ENCODE data around the gene ATP5PO. TPM values are rescaled to one million over a fixed set of nuclear protein-coding genes. Genes with fewer than 3 reads are reported as not detected.

ATP5PO gene
- total RNA-seq, 1 experiment from 2014 or later = 386 TPM

DNA sequence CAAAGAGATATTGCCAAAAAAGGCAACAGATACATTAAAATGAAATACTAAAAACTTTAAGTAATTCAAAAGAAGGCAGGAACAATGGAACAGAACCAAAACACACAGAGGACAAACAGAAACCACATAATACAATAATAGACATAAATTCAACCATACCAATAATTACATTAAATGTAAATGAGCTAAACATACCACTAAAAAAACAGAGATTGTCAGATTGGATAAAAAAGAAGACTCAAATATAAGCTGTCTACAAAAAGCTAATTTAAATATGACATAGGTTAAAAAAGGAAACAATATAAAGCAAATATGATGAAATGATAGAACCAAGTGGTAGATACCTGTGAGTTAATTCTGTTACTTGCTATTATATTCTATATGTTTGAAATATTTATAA lies 44.1 kb upstream of the ATP5PO start:
- H3K27ac ChIP-seq (ENCODE audit: low read length) = no peak overlapping the region
- H3K27me3 ChIP-seq (ENCODE audit: low read length) = no peaks in the 10 kb centered on the region
- no peak overlapping the region for H3K4me3 ChIP-seq (ENCODE audit: low read length)
- H3K9me2 ChIP-seq (replicated peaks; ENCODE audit: low read length) = no peaks in the 10 kb centered on the region
- BruUV-seq (replicated peaks) = no TSS peak
- DNase-seq = no peak
- H2AFZ ChIP-seq (ENCODE audit: low read length) = no peak overlapping the region
- intact Hi-C loops (cut with micrococcal nuclease) = no loop called here
- no peaks in the 10 kb centered on the region for H4K20me1 ChIP-seq (ENCODE audit: low read length)
- TF ChIP-seq CTCF (conservative IDR thresholded peaks at IDR 0.05; ENCODE audit: low read depth, low read length) (no peak), EZH2 (IDR thresholded peaks at IDR 0.05; ENCODE audit: low read length, unreplicated experiment) (no peak), EZH2phosphoT487 (IDR thresholded peaks at IDR 0.05; ENCODE audit: borderline replicate concordance, low read length) (no peak)
- no peaks in the 10 kb centered on the region for H3F3A ChIP-seq (ENCODE audit: low read length, unreplicated experiment)
- no peak overlapping the region for H3K4me2 ChIP-seq (ENCODE audit: low read length)
- ChIA-PET POLR2A (ENCODE audit: unreplicated experiment) (no interaction called here), CTCF (no interaction called here)
- H3K4me1 ChIP-seq (ENCODE audit: insufficient read depth, low read length) = no peaks in the 10 kb centered on the region
- no peak for ATAC-seq
- no peaks in the 10 kb centered on the region for H3K79me2 ChIP-seq (ENCODE audit: low read length)
- peaks cover 5% of the 10 kb centered on the region; the same call in 1 of the 2 replicates for H3K36me3 ChIP-seq (ENCODE audit: low read depth, low read length)
- no peak overlapping the region for H3K9ac ChIP-seq (ENCODE audit: low read length)
- H3K9me3 ChIP-seq (ENCODE audit: low read length) = peaks cover 6% of the 10 kb centered on the region

- H3F3A ChIP-seq (ENCODE audit: low read length, unreplicated experiment) = no peaks in the 10 kb centered on the region
- BruUV-seq (replicated peaks) = no TSS peak
- ATAC-seq (no peak), DNase-seq (no peak)
- H3K27me3 ChIP-seq (ENCODE audit: low read length) = no peaks in the 10 kb centered on the region
- H3K9me2 ChIP-seq (replicated peaks; ENCODE audit: low read length) = no peaks in the 10 kb centered on the region
- ChIA-PET POLR2A (ENCODE audit: unreplicated experiment) (no interaction called here), CTCF (no interaction called here)
- H3K4me1 ChIP-seq (ENCODE audit: insufficient read depth, low read length) = no peaks in the 10 kb centered on the region
- no peaks in the 10 kb centered on the region for H3K79me2 ChIP-seq (ENCODE audit: low read length)
- no peak for TF ChIP-seq EZH2phosphoT487 (IDR thresholded peaks at IDR 0.05; ENCODE audit: borderline replicate concordance, low read length)
- TF ChIP-seq EZH2 (IDR thresholded peaks at IDR 0.05; ENCODE audit: low read length, unreplicated experiment) = no peak
- no peak for TF ChIP-seq CTCF (conservative IDR thresholded peaks at IDR 0.05; ENCODE audit: low read depth, low read length)
- H3K9ac ChIP-seq (ENCODE audit: low read length) = no peak overlapping the region
- H3K9me3 ChIP-seq (ENCODE audit: low read length) = peaks cover 3% of the 10 kb centered on the region
- no peak overlapping the region for H3K4me2 ChIP-seq (ENCODE audit: low read length)
- H3K36me3 ChIP-seq (ENCODE audit: low read depth, low read length) = peaks cover 1% of the 10 kb centered on the region; the same call in 1 of the 2 replicates
- no peaks in the 10 kb centered on the region for H4K20me1 ChIP-seq (ENCODE audit: low read length)
- H3K4me3 ChIP-seq (ENCODE audit: low read length) = no peak overlapping the region
- H3K27ac ChIP-seq (ENCODE audit: low read length) = no peak overlapping the region
- no peak overlapping the region for H2AFZ ChIP-seq (ENCODE audit: low read length)
- intact Hi-C loops (cut with micrococcal nuclease) = no loop called here
These were observed 38.8 kb upstream of the ATP5PO start for GRCh38 chr21:33954395-33954794.

- no peak overlapping the region for H3K4me2 ChIP-seq (ENCODE audit: low read length)
- no peak overlapping the region for H2AFZ ChIP-seq (ENCODE audit: low read length)
- H3K4me3 ChIP-seq (ENCODE audit: low read length) = no peak overlapping the region
- ATAC-seq = no peak
- H3K27me3 ChIP-seq (ENCODE audit: low read length) = no peaks in the 10 kb centered on the region
- no peaks in the 10 kb centered on the region for H3K9me2 ChIP-seq (replicated peaks; ENCODE audit: low read length)
- no TSS peak for BruUV-seq (replicated peaks)
- H3K4me1 ChIP-seq (ENCODE audit: insufficient read depth, low read length) = peaks cover 21% of the 10 kb centered on the region
- no peak overlapping the region for H3K9ac ChIP-seq (ENCODE audit: low read length)
- ChIA-PET CTCF (no interaction called here), POLR2A (ENCODE audit: unreplicated experiment) (no interaction called here)
- H3K36me3 ChIP-seq (ENCODE audit: low read depth, low read length) = no peaks in the 10 kb centered on the region
- H3K79me2 ChIP-seq (ENCODE audit: low read length) = no peaks in the 10 kb centered on the region
- intact Hi-C loops (cut with micrococcal nuclease) = no loop called here
- H3K27ac ChIP-seq (ENCODE audit: low read length) = no peak overlapping the region
- no peaks in the 10 kb centered on the region for H4K20me1 ChIP-seq (ENCODE audit: low read length)
- TF ChIP-seq CTCF (conservative IDR thresholded peaks at IDR 0.05; ENCODE audit: low read depth, low read length) (no peak), EZH2phosphoT487 (IDR thresholded peaks at IDR 0.05; ENCODE audit: borderline replicate concordance, low read length) (no peak), EZH2 (IDR thresholded peaks at IDR 0.05; ENCODE audit: low read length, unreplicated experiment) (no peak)
- no peaks in the 10 kb centered on the region for H3K9me3 ChIP-seq (ENCODE audit: low read length)
- H3F3A ChIP-seq (ENCODE audit: low read length, unreplicated experiment) = peaks cover 7% of the 10 kb centered on the region
- DNase-seq = no peak
These were observed 35.9 kb upstream of the ATP5PO start for GRCh38 chr21:33951276-33952178.
